Amniotic epithelial cell (primary cell): ENCODE results near the gene TPP1.
A peak's percentile ranks its signal among the peaks of the same experiment; 100 is the strongest.

ENCODE experiments used
- DNase-seq: peaks from one replicate; pipeline ENCODE4 v3.0.0-alpha.2; 2010; ENCODE audit warnings: low read depth

Gene TPP1

GRCh38 chr11:6611092-6611962 is 7.9 kb downstream of the TPP1 start:
- peak; percentile 19 for DNase-seq

- DNase-seq, result no peak
These were observed 8.6 kb downstream of the TPP1 start for GRCh38 chr11:6610591-6610990.

- no peak for DNase-seq
These were observed 9.7 kb downstream of the TPP1 start for GRCh38 chr11:6609502-6610015.

GRCh38 chr11:6608726-6609501 is 10.3 kb downstream of the TPP1 start:
- peak; percentile 18 for DNase-seq

- DNase-seq, result no peak
These were observed 11.2 kb downstream of the TPP1 start for GRCh38 chr11:6608011-6608410.

GRCh38 chr11:6607190-6607795 is 11.9 kb downstream of the TPP1 start:
- DNase-seq, result peak; percentile 51

GRCh38 chr11:6606471-6607189 is 12.6 kb downstream of the TPP1 start:
- DNase-seq, result peak; percentile 89

- DNase-seq, result no peak
These were observed 14.4 kb downstream of the TPP1 start for GRCh38 chr11:6604790-6605189.

- peak; percentile 55 for DNase-seq
These were observed 15.1 kb downstream of the TPP1 start for GRCh38 chr11:6604081-6604626.

- peak; percentile 84 for DNase-seq
These were observed 15.7 kb downstream of the TPP1 start, which contains the start of the genes ILK and RRP8 for GRCh38 chr11:6603287-6604080. ILK (plus strand) TSS chr11:6603774; CDS start chr11:6604272, 498 bp downstream. RRP8 (minus strand) TSS chr11:6603616; CDS start chr11:6603502, 114 bp downstream.

GRCh38 chr11:6602096-6602940 is 16.9 kb downstream of the TPP1 start:
- DNase-seq, result no peak

GRCh38 chr11:6601041-6601461 is 18.2 kb downstream of the TPP1 start:
- no peak for DNase-seq

GRCh38 chr11:6599881-6600390 is 19.3 kb downstream of the TPP1 start:
- no peak for DNase-seq

- DNase-seq, result no peak
These were observed 19.8 kb downstream of the TPP1 start for GRCh38 chr11:6599449-6599848.

GRCh38 chr11:6598555-6598954 is 20.7 kb downstream of the TPP1 start:
- DNase-seq, result no peak

GRCh38 chr11:6596239-6596877 is 22.9 kb downstream of the TPP1 start:
- DNase-seq, result no peak

GRCh38 chr11:6594142-6594768 is 25.0 kb downstream of the TPP1 start:
- no peak for DNase-seq

- no peak for DNase-seq
These were observed 31.2 kb downstream of the TPP1 start for GRCh38 chr11:6588018-6588417.
